Esophagus squamous epithelium (tissue), 4 donors: Measurements from ENCODE around the gene RBM19.

ENCODE experiments used
- POLR2A ChIP-seq, 4 donors: fragments of 450-650 bp; IDR thresholded peaks; one replicate each; pipeline ENCODE4 v1.6.1; 2017; ENCODE audit warnings: antibody characterized with exemption in 4 of 4, mild to moderate bottlenecking in 4 of 4, moderate library complexity in 3 of 4
- TF ChIP-seq, protein P1 (sequence below), 6 experiments: fragments of 450-650 bp in 4 of 6; fragments of 200-600 bp in 2 of 6; sonication (generic) in 2 of 6; IDR thresholded peaks; one replicate each; pipeline ENCODE4 v1.5.1; 2016 to 2019; ENCODE audit warnings: antibody characterized with exemption in 6 of 6, mild to moderate bottlenecking in 4 of 6, moderate library complexity in 4 of 6

DNA sequence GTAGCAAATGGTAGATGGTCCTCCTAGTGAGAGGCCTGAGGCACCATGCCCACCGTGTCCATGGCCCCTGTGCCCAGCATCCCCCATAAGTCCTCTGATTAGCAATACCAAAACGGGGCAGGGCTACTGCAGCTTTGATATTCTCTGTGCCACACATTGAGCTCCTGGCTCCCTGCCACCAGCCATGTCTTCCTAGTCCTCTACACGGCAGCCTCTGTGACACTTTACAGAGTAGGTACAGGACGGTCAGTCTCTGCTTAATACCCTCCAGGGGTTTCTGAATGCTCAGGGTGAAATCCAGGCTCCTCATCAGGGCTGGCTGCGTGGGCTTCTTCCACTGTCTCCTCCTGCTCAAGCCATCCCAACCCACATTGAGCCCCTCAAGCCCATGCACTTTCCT is 8.0 kb downstream of the RBM19 start:
- no peak for TF ChIP-seq POLR2A (IDR thresholded peaks at IDR 0.05)
- TF ChIP-seq, protein P1, sequence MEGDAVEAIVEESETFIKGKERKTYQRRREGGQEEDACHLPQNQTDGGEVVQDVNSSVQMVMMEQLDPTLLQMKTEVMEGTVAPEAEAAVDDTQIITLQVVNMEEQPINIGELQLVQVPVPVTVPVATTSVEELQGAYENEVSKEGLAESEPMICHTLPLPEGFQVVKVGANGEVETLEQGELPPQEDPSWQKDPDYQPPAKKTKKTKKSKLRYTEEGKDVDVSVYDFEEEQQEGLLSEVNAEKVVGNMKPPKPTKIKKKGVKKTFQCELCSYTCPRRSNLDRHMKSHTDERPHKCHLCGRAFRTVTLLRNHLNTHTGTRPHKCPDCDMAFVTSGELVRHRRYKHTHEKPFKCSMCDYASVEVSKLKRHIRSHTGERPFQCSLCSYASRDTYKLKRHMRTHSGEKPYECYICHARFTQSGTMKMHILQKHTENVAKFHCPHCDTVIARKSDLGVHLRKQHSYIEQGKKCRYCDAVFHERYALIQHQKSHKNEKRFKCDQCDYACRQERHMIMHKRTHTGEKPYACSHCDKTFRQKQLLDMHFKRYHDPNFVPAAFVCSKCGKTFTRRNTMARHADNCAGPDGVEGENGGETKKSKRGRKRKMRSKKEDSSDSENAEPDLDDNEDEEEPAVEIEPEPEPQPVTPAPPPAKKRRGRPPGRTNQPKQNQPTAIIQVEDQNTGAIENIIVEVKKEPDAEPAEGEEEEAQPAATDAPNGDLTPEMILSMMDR (IDR thresholded peaks at IDR 0.05), result no peak
